ENCODE data around the gene GRIN2A. TPM values are rescaled to one million over a fixed set of nuclear protein-coding genes. Genes with fewer than 3 reads are reported as not detected.

GRIN2A gene
- total and polyA plus RNA-seq, 2 experiments from 2014 or later, result 0.05 to 1.6 TPM

DNA sequence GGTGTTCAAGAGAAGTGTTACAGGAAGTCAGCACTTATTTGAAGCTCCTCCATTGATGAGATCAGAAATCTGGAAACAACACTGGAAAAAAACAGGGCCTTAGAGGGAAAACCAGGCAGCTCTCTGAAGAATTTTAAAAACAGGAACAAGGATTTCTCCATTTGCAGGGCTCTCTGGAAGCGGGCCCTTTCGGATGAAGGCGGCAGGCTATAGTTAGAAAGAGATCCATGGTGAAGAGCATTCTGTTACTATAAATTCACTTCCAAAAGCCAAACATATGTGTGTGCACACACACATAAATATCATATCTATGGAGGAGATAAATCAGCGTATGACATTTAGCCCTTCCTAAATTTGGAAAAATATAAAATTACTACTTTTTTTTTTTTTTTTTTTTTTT, 42.6 kb upstream of the GRIN2A start:
- Histone ChIP-seq H3K9me3 (ENCODE audit: low read depth) (no peaks in the 10 kb centered on the region), H2AFZ (no peak overlapping the region), H3K9me2 (replicated peaks; ENCODE audit: insufficient read depth) (no peaks in the 10 kb centered on the region), H4K20me1 (ENCODE audit: insufficient read depth, poor library complexity, severe bottlenecking) (no peaks in the 10 kb centered on the region), H3K79me2 (no peaks in the 10 kb centered on the region), H3K4me3 (no peak overlapping the region), H3K4me2 (no peak overlapping the region), H3K27me3 (no peaks in the 10 kb centered on the region), H3K27ac (no peak overlapping the region), H3K4me1 (ENCODE audit: insufficient read depth) (no peaks in the 10 kb centered on the region), H3K36me3 (replicated peaks; ENCODE audit: insufficient read depth, low read depth) (no peaks in the 10 kb centered on the region)
- WGBS (ENCODE audit: low lambda C conversion rate, missing lambda C conversion rate), result 98% methylated on average over 4 of the region's 4 CpGs
- TF ChIP-seq EZH2 (IDR thresholded peaks at IDR 0.05; ENCODE audit: borderline replicate concordance) (no peak), EZH2phosphoT487 (IDR thresholded peaks at IDR 0.05; ENCODE audit: low read depth, severe bottlenecking, unreplicated experiment) (no peak)
- TF ChIP-seq, protein P1, sequence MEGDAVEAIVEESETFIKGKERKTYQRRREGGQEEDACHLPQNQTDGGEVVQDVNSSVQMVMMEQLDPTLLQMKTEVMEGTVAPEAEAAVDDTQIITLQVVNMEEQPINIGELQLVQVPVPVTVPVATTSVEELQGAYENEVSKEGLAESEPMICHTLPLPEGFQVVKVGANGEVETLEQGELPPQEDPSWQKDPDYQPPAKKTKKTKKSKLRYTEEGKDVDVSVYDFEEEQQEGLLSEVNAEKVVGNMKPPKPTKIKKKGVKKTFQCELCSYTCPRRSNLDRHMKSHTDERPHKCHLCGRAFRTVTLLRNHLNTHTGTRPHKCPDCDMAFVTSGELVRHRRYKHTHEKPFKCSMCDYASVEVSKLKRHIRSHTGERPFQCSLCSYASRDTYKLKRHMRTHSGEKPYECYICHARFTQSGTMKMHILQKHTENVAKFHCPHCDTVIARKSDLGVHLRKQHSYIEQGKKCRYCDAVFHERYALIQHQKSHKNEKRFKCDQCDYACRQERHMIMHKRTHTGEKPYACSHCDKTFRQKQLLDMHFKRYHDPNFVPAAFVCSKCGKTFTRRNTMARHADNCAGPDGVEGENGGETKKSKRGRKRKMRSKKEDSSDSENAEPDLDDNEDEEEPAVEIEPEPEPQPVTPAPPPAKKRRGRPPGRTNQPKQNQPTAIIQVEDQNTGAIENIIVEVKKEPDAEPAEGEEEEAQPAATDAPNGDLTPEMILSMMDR (IDR thresholded peaks at IDR 0.05; ENCODE audit: poor library complexity), result no peak
- no peak for DNase-seq (ENCODE audit: low spot score)

- DNase-seq (ENCODE audit: low spot score), result no peak
- H3K4me1 ChIP-seq (ENCODE audit: insufficient read depth), result no peaks in the 10 kb centered on the region
- WGBS (ENCODE audit: low lambda C conversion rate, missing lambda C conversion rate), result 91% methylated on average over 3 of the region's 3 CpGs
- TF ChIP-seq, protein P1 (IDR thresholded peaks at IDR 0.05; ENCODE audit: poor library complexity), result no peak
- no peak for TF ChIP-seq EZH2phosphoT487 (IDR thresholded peaks at IDR 0.05; ENCODE audit: low read depth, severe bottlenecking, unreplicated experiment)
- TF ChIP-seq EZH2 (IDR thresholded peaks at IDR 0.05; ENCODE audit: borderline replicate concordance), result no peak
- H3K27me3 ChIP-seq, result no peaks in the 10 kb centered on the region
- H4K20me1 ChIP-seq (ENCODE audit: insufficient read depth, poor library complexity, severe bottlenecking), result no peaks in the 10 kb centered on the region
- H3K9me2 ChIP-seq (replicated peaks; ENCODE audit: insufficient read depth), result no peaks in the 10 kb centered on the region
- no peak overlapping the region for H3K4me3 ChIP-seq
- no peaks in the 10 kb centered on the region for H3K79me2 ChIP-seq
- no peaks in the 10 kb centered on the region for H3K9me3 ChIP-seq (ENCODE audit: low read depth)
- H3K36me3 ChIP-seq (replicated peaks; ENCODE audit: insufficient read depth, low read depth), result no peaks in the 10 kb centered on the region
- no peak overlapping the region for H3K27ac ChIP-seq
- H2AFZ ChIP-seq, result no peak overlapping the region
- H3K4me2 ChIP-seq, result no peak overlapping the region
These were observed 38.7 kb upstream of the GRIN2A start for GRCh38 chr16:10220942-10221341.

GRCh38 chr16:10219742-10220141, 37.5 kb upstream of the GRIN2A start:
- no peaks in the 10 kb centered on the region for H3K9me3 ChIP-seq (ENCODE audit: low read depth)
- no peaks in the 10 kb centered on the region for H3K9me2 ChIP-seq (replicated peaks; ENCODE audit: insufficient read depth)
- H2AFZ ChIP-seq, result no peak overlapping the region
- no peaks in the 10 kb centered on the region for H3K4me1 ChIP-seq (ENCODE audit: insufficient read depth)
- no peaks in the 10 kb centered on the region for H4K20me1 ChIP-seq (ENCODE audit: insufficient read depth, poor library complexity, severe bottlenecking)
- DNase-seq (ENCODE audit: low spot score), result no peak
- no peaks in the 10 kb centered on the region for H3K36me3 ChIP-seq (replicated peaks; ENCODE audit: insufficient read depth, low read depth)
- no peak overlapping the region for H3K4me3 ChIP-seq
- H3K4me2 ChIP-seq, result peak overlapping the region; percentile 13
- WGBS (ENCODE audit: low lambda C conversion rate, missing lambda C conversion rate), result 56% methylated on average over 4 of the region's 4 CpGs
- no peak overlapping the region for H3K27ac ChIP-seq
- H3K79me2 ChIP-seq, result no peaks in the 10 kb centered on the region
- TF ChIP-seq, protein P1 (IDR thresholded peaks at IDR 0.05; ENCODE audit: poor library complexity), result no peak
- TF ChIP-seq EZH2 (IDR thresholded peaks at IDR 0.05; ENCODE audit: borderline replicate concordance) (no peak), EZH2phosphoT487 (IDR thresholded peaks at IDR 0.05; ENCODE audit: low read depth, severe bottlenecking, unreplicated experiment) (no peak)
- no peaks in the 10 kb centered on the region for H3K27me3 ChIP-seq

Data from hepatocyte (in vitro differentiated cells).